Measurements from ENCODE around the gene SPATC1L. TPM values are rescaled to one million over a fixed set of nuclear protein-coding genes. Genes with fewer than 3 reads are reported as not detected.

Gene SPATC1L
- total and polyA plus RNA-seq, 2 donors (not counting 3 experiments of a cell fraction or from before 2014, with no cell fraction given) = 11.5 to 15.3 TPM

- Histone ChIP-seq H3K27ac (ENCODE audit: insufficient read depth, low read depth, low read length) (no peak overlapping the region), H3K79me2 (ENCODE audit: control insufficient read depth, insufficient read depth, low read length) (no peaks in the 10 kb centered on the region), H3K9me3 (replicated peaks; ENCODE audit: control insufficient read depth, insufficient read depth, low read length) (no peaks in the 10 kb centered on the region), H3K4me1 (ENCODE audit: control insufficient read depth, extremely low read depth, insufficient read depth, low read length) (no peaks in the 10 kb centered on the region), H3K27me3 (ENCODE audit: control insufficient read depth in 2 of 2, insufficient read depth in 2 of 2, low read length in 2 of 2) (no peaks in the 10 kb centered on the region), H3K4me3 (replicated peaks in 1 of 3; ENCODE audit: insufficient read depth in 1 of 3, low read depth in 1 of 3, low read length in 3 of 3) (no peak overlapping the region), H2AFZ (ENCODE audit: low read depth, low read length) (no peak overlapping the region), H4K20me1 (replicated peaks; ENCODE audit: control insufficient read depth, extremely low read depth, insufficient read depth, low read length) (no peaks in the 10 kb centered on the region), H3K9me1 (replicated peaks; ENCODE audit: control insufficient read depth, extremely low read depth, insufficient read depth, low read length) (no peaks in the 10 kb centered on the region), H3K4me2 (ENCODE audit: insufficient read depth, low read length) (no peak overlapping the region), H3K36me3 (ENCODE audit: control insufficient read depth in 2 of 2, extremely low read depth in 1 of 2, insufficient read depth in 2 of 2, low read length in 2 of 2) (no peaks in the 10 kb centered on the region), H3K9ac (replicated peaks; ENCODE audit: extremely low read depth, insufficient read depth, low read length) (no peak overlapping the region)
- POLR2A ChIA-PET = no interaction called here
- CTCF ChIA-PET = interaction anchor here (1.6 kb wide), 1 partner anchor 9 kb away, joined by 6 read pairs; no protein-coding TSS in a partner anchor
- intact Hi-C loops (cut with micrococcal nuclease) (loop anchor here (5.0 kb wide), 1 partner anchor 37 kb away; no protein-coding TSS in a partner anchor), dilution Hi-C loops (cut with MboI; ENCODE audit: extremely low pct_ligation_motif_present, low sequenced_read_pairs) (no loop called here)
- no peak for FAIRE-seq
- BruUV-seq (replicated peaks) = no TSS peak
- no peak for TF ChIP-seq MYC (IDR thresholded peaks at IDR 0.05; ENCODE audit: low read depth, low read length)
- no peak for TF ChIP-seq FOS (IDR thresholded peaks at IDR 0.05; ENCODE audit: borderline replicate concordance, insufficient read depth, low read length)
- TF ChIP-seq JUN (IDR thresholded peaks at IDR 0.05; ENCODE audit: borderline replicate concordance, insufficient read depth, insufficient read length, low read depth) = no peak
- no peak for TF ChIP-seq POLR2AphosphoS5 (IDR thresholded peaks at IDR 0.05; ENCODE audit: insufficient read depth, low read depth, low read length)
- no peak for TF ChIP-seq EZH2 (IDR thresholded peaks at IDR 0.05; ENCODE audit: borderline replicate concordance, low read depth, low read length, severe bottlenecking)
- no peak for TF ChIP-seq POLR2A (IDR thresholded peaks at IDR 0.05; ENCODE audit: low read depth, low read length)
- no peak for TF ChIP-seq GATA2 (IDR thresholded peaks at IDR 0.05; ENCODE audit: insufficient read depth, insufficient read length, low read depth, low read length)
- TF ChIP-seq CTCF (IDR thresholded peaks at IDR 0.05; ENCODE audit: extremely low read depth in 1 of 2, insufficient read depth in 1 of 2, low read depth in 1 of 2, low read length in 2 of 2) = no peak
- TF ChIP-seq MAX (IDR thresholded peaks at IDR 0.05; ENCODE audit: insufficient read depth, insufficient read length) = no peak
- no peak for DNase-seq (ENCODE audit: low read depth, low spot score)
Observed at GRCh38 chr21:46150073-46150472, 34.2 kb downstream of the SPATC1L start.
